Esophagus (tissue), 2 donors: ENCODE data around the gene LUZP1. TPM values are rescaled to one million over a fixed set of nuclear protein-coding genes. Genes with fewer than 3 reads are reported as not detected.

Experiments used
- H3K27ac ChIP-seq, 2 donors: one replicate each; pipeline ENCODE4 v1.5.1; 2013; ENCODE audit warnings: low read depth in 2 of 2, mild to moderate bottlenecking in 2 of 2, inconsistent platforms in 1 of 2, low read length in 1 of 2, moderate library complexity in 1 of 2
- H3K27me3 ChIP-seq, 2 donors: one replicate each; pipeline ENCODE4 v1.6.1; 2013; ENCODE audit warnings: low read length in 2 of 2, control low read depth in 1 of 2, mild to moderate bottlenecking in 1 of 2; ENCODE audit not compliant: insufficient read depth in 2 of 2, control insufficient read depth in 1 of 2
- H3K36me3 ChIP-seq, 2 donors: one replicate each; pipeline ENCODE4 v1.6.1; 2013; ENCODE audit warnings: low read length in 1 of 2; ENCODE audit not compliant: control insufficient read depth in 2 of 2, insufficient read depth in 2 of 2
- H3K4me1 ChIP-seq, 2 donors: one replicate each; pipeline ENCODE4 v1.6.1; 2013; ENCODE audit warnings: low read length in 1 of 2; ENCODE audit not compliant: control insufficient read depth in 2 of 2, insufficient read depth in 2 of 2
- H3K4me3 ChIP-seq, 2 donors: one replicate each; pipeline ENCODE4 v1.5.1; 2013; ENCODE audit warnings: low read length in 2 of 2, mild to moderate bottlenecking in 2 of 2, low read depth in 1 of 2, moderate library complexity in 1 of 2
- H3K9me3 ChIP-seq, 2 donors: one replicate each; pipeline ENCODE4 v1.6.1; 2013; ENCODE audit warnings: mild to moderate bottlenecking in 2 of 2, low read depth in 1 of 2, low read length in 1 of 2, moderate library complexity in 1 of 2; ENCODE audit not compliant: control insufficient read depth in 2 of 2, insufficient read depth in 1 of 2
- WGBS, 2 donors: extraction: QIAGEN DNeasy Blood & Tissue Kit; methylation state at CpG; one replicate each; pipeline ENCODE4 v1.1.7; 2013; 5-methylcytosine and 5-hydroxymethylcytosine counted together
- polyA plus RNA-seq, 2 donors: library from polyadenylated mRNA; stranded (reverse); fragments of 200-250 nt; gene quantifications; one replicate each; pipeline ENCODE4 v1.2.3, GENCODE V29; 2013
- donor health status: healthy with polysubstance abuse.
- donor health status: Bipolar disorder and iron deficiency.

LUZP1 gene
- polyA plus RNA-seq, 2 donors: 3.6 to 4.4 TPM

- Histone ChIP-seq H3K36me3 (no peaks in the 10 kb centered on the region), H3K9me3 (no peaks in the 10 kb centered on the region), H3K4me1 (peaks cover 0 to 2% of the 10 kb centered on the region in 2 donors), H3K27ac (peak overlapping the region; percentile 51 to 60), H3K27me3 (no peaks in the 10 kb centered on the region), H3K4me3 (peak overlapping the region; percentile 36 to 45)
- 2% methylated on average over 47 to 62 of the region's 62 CpGs for WGBS, 2 donors
Observed at GRCh38 chr1:23177438-23178380, 9.1 kb upstream of the LUZP1 start.

- WGBS, 2 donors: 37 to 53% methylated on average over 10 of the region's 10 CpGs
- H3K4me1 ChIP-seq: peaks cover 0 to 2% of the 10 kb centered on the region in 2 donors
- no peaks in the 10 kb centered on the region for H3K27me3 ChIP-seq
- H3K27ac ChIP-seq: peak overlapping the region; percentile 51 to 60
- H3K9me3 ChIP-seq: no peaks in the 10 kb centered on the region
- no peaks in the 10 kb centered on the region for H3K36me3 ChIP-seq
- peak overlapping the region; percentile 36 to 45 for H3K4me3 ChIP-seq
Observed at GRCh38 chr1:23177031-23177430, 8.4 kb upstream of the LUZP1 start.

- Histone ChIP-seq H3K4me1 (peaks cover 0 to 2% of the 10 kb centered on the region in 2 donors), H3K9me3 (no peaks in the 10 kb centered on the region), H3K4me3 (no peak overlapping the region), H3K27me3 (no peaks in the 10 kb centered on the region), H3K36me3 (no peaks in the 10 kb centered on the region), H3K27ac (no peak overlapping the region)
- 43 to 52% methylated on average over 1 of the region's 1 CpG for WGBS, 2 donors
Observed at GRCh38 chr1:23174426-23175110, 5.9 kb upstream of the LUZP1 start.

GRCh38 chr1:23171181-23171755 lies 2.6 kb upstream of the LUZP1 start:
- H3K36me3 ChIP-seq: no peaks in the 10 kb centered on the region
- H3K27me3 ChIP-seq: no peaks in the 10 kb centered on the region
- H3K4me3 ChIP-seq: no peak overlapping the region
- WGBS, 2 donors: 53 to 70% methylated on average over 4 of the region's 4 CpGs
- H3K4me1 ChIP-seq: no peaks in the 10 kb centered on the region
- no peak overlapping the region for H3K27ac ChIP-seq
- H3K9me3 ChIP-seq: no peaks in the 10 kb centered on the region

GRCh38 chr1:23169727-23170335 lies 1.2 kb upstream of the LUZP1 start:
- 24 to 30% methylated on average over 5 of the region's 5 CpGs for WGBS, 2 donors
- Histone ChIP-seq H3K9me3 (no peaks in the 10 kb centered on the region), H3K36me3 (no peaks in the 10 kb centered on the region), H3K4me3 (no peak overlapping the region), H3K27ac (peak overlapping the region; percentile 40 to 51), H3K4me1 (no peaks in the 10 kb centered on the region), H3K27me3 (no peaks in the 10 kb centered on the region)

GRCh38 chr1:23169195-23169575 lies 529 bp upstream of the LUZP1 start:
- Histone ChIP-seq H3K4me1 (no peaks in the 10 kb centered on the region), H3K27ac (peak overlapping the region; percentile 79 to 95), H3K4me3 (peak overlapping the region in 1 of 2 donors; percentile 89), H3K36me3 (no peaks in the 10 kb centered on the region), H3K27me3 (no peaks in the 10 kb centered on the region), H3K9me3 (no peaks in the 10 kb centered on the region)
- WGBS, 2 donors: 43 to 51% methylated on average over 14 of the region's 14 CpGs

GRCh38 chr1:23168079-23168444 lies 594 bp downstream of the LUZP1 start:
- Histone ChIP-seq H3K27ac (peak overlapping the region; percentile 93 to 95), H3K9me3 (no peaks in the 10 kb centered on the region), H3K27me3 (no peaks in the 10 kb centered on the region), H3K36me3 (no peaks in the 10 kb centered on the region), H3K4me1 (no peaks in the 10 kb centered on the region), H3K4me3 (peak overlapping the region; percentile 86 to 89)
- WGBS, 2 donors: 1% methylated on average over 12 to 49 of the region's 49 CpGs

- H3K27ac ChIP-seq: peak overlapping the region; percentile 93 to 95
- no peaks in the 10 kb centered on the region for H3K36me3 ChIP-seq
Observed at GRCh38 chr1:23167353-23168078, 1.1 kb downstream of the LUZP1 start.

GRCh38 chr1:23166854-23167253 lies 1.8 kb downstream of the LUZP1 start:
- H3K4me1 ChIP-seq: no peaks in the 10 kb centered on the region
- peak overlapping the region; percentile 93 to 95 for H3K27ac ChIP-seq
- H3K27me3 ChIP-seq: no peaks in the 10 kb centered on the region
- H3K9me3 ChIP-seq: no peaks in the 10 kb centered on the region
- peak overlapping the region in 1 of 2 donors; percentile 89 for H3K4me3 ChIP-seq
- no peaks in the 10 kb centered on the region for H3K36me3 ChIP-seq

More at GRCh38 chr1:23167353-23168078, 1.1 kb downstream of the LUZP1 start:
- no peaks in the 10 kb centered on the region for H3K4me1 ChIP-seq
- H3K27me3 ChIP-seq: no peaks in the 10 kb centered on the region
- H3K4me3 ChIP-seq: peak overlapping the region; percentile 86 to 89
- WGBS, 2 donors: 2% methylated on average over 44 to 45 of the region's 45 CpGs
- H3K9me3 ChIP-seq: no peaks in the 10 kb centered on the region
